ENCODE measurements around the gene USH2A.

DNA sequence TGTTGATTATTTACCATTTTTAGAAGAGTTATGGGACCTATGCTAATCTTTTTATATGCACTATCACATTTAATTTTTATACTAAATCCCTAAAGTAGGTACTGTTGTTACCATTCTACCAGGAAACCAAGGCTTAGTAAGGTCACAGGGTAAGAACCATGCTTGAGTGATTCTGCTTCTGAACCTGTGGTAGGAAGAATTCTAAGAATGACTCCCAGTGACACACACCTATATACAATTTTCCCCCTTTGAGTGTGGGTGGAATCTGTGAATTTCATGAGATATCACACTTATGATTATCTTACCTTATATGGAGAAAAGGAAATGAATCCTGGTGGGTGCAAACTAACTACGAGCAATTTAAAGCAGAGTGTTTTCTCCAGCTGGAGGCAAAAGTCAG, 391.0 kb downstream of the USH2A start:
- TF ChIP-seq, protein P1, sequence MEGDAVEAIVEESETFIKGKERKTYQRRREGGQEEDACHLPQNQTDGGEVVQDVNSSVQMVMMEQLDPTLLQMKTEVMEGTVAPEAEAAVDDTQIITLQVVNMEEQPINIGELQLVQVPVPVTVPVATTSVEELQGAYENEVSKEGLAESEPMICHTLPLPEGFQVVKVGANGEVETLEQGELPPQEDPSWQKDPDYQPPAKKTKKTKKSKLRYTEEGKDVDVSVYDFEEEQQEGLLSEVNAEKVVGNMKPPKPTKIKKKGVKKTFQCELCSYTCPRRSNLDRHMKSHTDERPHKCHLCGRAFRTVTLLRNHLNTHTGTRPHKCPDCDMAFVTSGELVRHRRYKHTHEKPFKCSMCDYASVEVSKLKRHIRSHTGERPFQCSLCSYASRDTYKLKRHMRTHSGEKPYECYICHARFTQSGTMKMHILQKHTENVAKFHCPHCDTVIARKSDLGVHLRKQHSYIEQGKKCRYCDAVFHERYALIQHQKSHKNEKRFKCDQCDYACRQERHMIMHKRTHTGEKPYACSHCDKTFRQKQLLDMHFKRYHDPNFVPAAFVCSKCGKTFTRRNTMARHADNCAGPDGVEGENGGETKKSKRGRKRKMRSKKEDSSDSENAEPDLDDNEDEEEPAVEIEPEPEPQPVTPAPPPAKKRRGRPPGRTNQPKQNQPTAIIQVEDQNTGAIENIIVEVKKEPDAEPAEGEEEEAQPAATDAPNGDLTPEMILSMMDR (IDR thresholded peaks at IDR 0.05) = no peak
- TF ChIP-seq POLR2AphosphoS5 (IDR thresholded peaks at IDR 0.05) = no peak
